ENCODE results near the gene VARS2. TPM values are rescaled to one million over a fixed set of nuclear protein-coding genes. Genes with fewer than 3 reads are reported as not detected.

Gene VARS2
- total RNA-seq, 2 experiments from 2014 or later = 78.1 to 82.8 TPM

DNA sequence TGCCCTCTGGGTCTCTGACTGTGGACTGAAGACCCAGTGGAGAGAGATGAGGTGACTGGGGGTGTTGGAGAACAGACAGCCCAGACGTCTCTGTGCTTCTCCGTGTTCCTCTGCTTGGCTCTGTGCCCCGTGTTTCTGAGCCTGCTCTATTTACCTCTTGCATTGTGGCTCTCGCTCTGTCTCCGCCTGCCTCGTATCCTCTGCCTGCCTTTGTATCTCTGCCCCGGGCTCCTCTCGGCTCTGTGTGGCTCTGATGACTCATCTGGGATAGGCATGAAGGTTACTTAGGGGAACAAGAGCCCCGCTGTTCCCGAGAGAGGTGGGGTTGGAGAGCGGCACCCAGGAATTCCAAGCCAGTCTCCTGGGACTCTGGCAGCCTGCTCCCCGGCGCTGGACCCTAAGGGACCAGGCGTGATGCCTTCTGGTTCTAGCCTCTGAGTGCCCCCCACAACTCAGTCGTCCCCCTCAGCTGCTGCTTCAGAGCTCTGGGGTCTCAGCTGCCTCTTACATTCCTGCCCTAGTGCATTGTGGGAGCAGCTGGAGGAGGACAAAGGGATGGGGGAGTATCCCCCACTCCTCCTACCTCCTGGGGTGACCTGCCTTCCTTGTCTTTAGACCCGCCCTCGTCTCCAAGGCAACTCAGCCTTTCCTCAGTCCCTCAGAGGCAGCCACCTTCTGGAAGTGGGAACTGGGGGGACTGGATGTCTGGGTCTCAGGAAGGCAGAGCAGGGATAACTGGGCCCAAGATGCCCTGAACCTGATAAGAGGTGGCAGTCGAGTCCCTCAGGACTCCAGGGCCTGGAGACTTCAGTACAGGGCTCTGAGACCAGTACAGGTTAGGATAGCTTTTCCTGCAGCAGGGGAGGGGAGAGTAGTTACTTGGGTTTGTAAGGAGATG is 27.8 kb upstream of the VARS2 start:
- Mint-ChIP-seq H3K27ac (peak overlapping the region; percentile 7), H3K9me3 (no peaks in the 10 kb centered on the region), H3K4me3 (peak overlapping the region; percentile 80), H3K36me3 (ENCODE audit: low read depth) (peaks cover 5% of the 10 kb centered on the region), H3K27me3 (ENCODE audit: low read depth) (no peaks in the 10 kb centered on the region), H3K4me1 (ENCODE audit: low read depth) (peaks cover 32% of the 10 kb centered on the region)
- intact Hi-C loops (cut with micrococcal nuclease) = loop anchor here (2.0 kb wide), 1 partner anchor 23 kb away; the partner anchor contains the start of gene GTF2H4
- DNase-seq = peak; percentile 68
- CTCF ChIA-PET = interaction anchor here (0.6 to 7.2 kb wide), 2 partner anchors 58 to 597 kb away, joined by 3 to 34 read pairs; no protein-coding TSS in a partner anchor

DNA sequence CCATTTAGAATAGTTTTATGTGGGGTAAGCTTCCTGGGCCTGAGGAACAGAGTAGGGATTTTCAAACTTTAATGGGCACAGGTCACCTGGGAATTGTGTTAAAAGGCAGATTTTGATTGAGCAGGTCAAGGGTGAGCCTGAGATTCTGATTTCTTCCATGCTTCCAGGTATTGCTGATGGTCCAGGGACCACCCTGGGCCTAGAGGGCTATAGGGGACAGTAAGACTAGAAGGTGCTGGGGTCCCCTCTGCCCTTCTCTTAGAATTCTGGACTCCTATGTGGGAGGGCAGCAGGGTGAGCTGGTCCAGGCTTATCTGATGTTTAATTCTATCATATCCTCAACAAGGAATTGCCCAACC is 27.2 kb upstream of the VARS2 start:
- H3K9me3 Mint-ChIP-seq = no peaks in the 10 kb centered on the region
- CTCF ChIA-PET = interaction anchor here (0.6 to 7.2 kb wide), 2 partner anchors 58 to 597 kb away, joined by 3 to 34 read pairs; no protein-coding TSS in a partner anchor
- no peak overlapping the region for H3K4me3 Mint-ChIP-seq
- H3K27ac Mint-ChIP-seq = no peak overlapping the region
- no peaks in the 10 kb centered on the region for H3K27me3 Mint-ChIP-seq (ENCODE audit: low read depth)
- no peak for DNase-seq
- peaks cover 5% of the 10 kb centered on the region for H3K36me3 Mint-ChIP-seq (ENCODE audit: low read depth)
- intact Hi-C loops (cut with micrococcal nuclease) = no loop called here
- H3K4me1 Mint-ChIP-seq (ENCODE audit: low read depth) = peaks cover 32% of the 10 kb centered on the region

DNA sequence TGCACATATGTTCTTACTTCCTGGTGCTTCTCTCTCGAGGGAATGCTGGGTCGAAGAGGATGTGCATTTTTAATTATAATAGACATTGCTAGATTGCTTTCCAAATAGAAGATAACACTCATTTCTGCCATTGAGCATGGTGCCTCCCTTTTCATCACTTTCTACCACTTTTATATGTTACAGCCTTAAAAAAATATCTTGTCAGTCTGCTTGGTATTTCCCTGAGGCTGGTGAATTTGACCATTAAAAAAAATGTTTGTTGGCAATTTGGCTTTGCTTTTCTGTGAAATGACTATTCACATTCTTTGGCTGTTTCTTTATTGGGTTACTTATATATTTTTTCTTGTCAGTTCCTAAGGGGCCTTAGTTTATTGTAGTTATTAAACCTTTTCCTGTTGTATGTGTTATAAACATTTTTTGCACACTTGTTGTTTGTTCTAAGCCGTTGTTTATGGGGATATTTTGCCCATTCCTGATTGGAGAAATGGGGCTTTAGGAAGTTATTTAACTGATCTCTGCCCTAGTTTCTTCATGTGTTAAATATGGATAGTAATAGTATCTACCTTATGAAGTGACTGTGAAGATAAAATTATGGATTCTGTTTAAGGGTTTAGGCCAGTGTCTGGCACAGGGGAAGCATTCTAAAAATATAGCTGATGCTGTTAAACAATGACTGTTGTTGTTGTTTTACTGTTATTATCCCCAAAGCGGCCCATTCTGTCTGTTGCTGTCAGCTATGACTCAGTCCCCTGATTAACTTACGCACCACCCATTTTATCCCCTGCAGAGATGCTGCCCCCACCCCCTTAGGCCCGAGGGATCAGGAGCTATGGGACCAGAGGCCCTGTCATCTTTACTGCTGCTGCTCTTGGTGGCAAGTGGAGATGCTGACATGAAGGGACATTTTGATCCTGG is 25.9 kb upstream of the VARS2 start:
- no peak overlapping the region for H3K4me3 Mint-ChIP-seq
- H3K4me1 Mint-ChIP-seq (ENCODE audit: low read depth) = peaks cover 28% of the 10 kb centered on the region

DNA sequence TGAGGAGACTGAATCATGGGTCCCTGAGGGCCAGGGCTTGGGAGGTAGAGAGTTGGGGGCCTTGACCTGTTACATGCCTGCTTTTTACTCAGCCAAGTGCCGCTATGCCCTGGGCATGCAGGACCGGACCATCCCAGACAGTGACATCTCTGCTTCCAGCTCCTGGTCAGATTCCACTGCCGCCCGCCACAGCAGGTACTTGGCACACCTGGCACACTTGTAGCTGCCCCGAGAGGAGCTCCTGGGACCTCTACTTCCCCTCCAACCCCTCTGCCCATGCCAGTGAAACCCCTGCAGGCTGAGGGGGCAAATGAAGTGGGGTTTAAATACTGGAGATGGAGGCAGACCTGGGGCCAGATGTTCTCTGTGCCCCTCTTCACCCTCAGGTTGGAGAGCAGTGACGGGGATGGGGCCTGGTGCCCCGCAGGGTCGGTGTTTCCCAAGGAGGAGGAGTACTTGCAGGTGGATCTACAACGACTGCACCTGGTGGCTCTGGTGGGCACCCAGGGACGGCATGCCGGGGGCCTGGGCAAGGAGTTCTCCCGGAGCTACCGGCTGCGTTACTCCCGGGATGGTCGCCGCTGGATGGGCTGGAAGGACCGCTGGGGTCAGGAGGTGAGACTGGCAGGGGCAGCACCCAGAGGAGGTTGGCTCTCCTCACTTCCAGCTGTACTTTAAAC is 25.1 kb upstream of the VARS2 start:
- no peak for DNase-seq
- Mint-ChIP-seq H3K27ac (no peak overlapping the region), H3K4me1 (ENCODE audit: low read depth) (peaks cover 23% of the 10 kb centered on the region), H3K4me3 (no peak overlapping the region), H3K36me3 (ENCODE audit: low read depth) (peaks cover 5% of the 10 kb centered on the region), H3K9me3 (no peaks in the 10 kb centered on the region), H3K27me3 (ENCODE audit: low read depth) (no peaks in the 10 kb centered on the region)
- intact Hi-C loops (cut with micrococcal nuclease) = no loop called here
- CTCF ChIA-PET = interaction anchor here (0.8 to 2.0 kb wide), 5 partner anchors 25 to 191 kb away, joined by 3 to 4 read pairs (median 3); partner anchors contain the start of gene VARS2

More for the DNA sequence above, 25.9 kb upstream of the VARS2 start:
- no peaks in the 10 kb centered on the region for H3K9me3 Mint-ChIP-seq
- intact Hi-C loops (cut with micrococcal nuclease) = no loop called here
- H3K27ac Mint-ChIP-seq = no peak overlapping the region
- DNase-seq = no peak
- H3K36me3 Mint-ChIP-seq (ENCODE audit: low read depth) = peaks cover 5% of the 10 kb centered on the region
- no peaks in the 10 kb centered on the region for H3K27me3 Mint-ChIP-seq (ENCODE audit: low read depth)
- CTCF ChIA-PET = interaction anchor here (0.8 to 2.0 kb wide), 4 partner anchors 59 to 191 kb away, joined by 3 to 4 read pairs (median 4); no protein-coding TSS in a partner anchor

DNA sequence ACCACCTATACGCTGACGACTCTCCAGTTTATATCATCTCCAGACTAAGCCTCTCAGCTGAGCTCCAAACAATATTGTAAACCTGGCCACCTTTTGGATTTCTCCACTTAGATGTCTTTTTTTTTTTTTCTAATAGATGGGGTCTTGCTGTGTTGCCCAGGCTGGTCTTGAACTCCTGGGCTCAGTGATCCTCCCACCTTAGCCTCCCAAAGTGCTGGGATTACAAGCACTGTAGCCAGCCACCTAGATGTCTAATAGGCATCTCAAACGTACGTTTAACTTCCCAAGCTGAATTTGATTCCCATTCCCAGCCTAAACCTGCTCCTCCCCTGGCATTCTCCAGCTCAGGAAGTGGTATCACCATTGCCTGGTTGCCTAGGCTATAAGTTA is 24.5 kb upstream of the VARS2 start:
- H3K9me3 Mint-ChIP-seq = no peaks in the 10 kb centered on the region
- CTCF ChIA-PET = interaction anchor here (0.8 to 2.0 kb wide), 4 partner anchors 24 to 190 kb away, joined by 3 to 4 read pairs (median 4); partner anchors contain the start of gene VARS2

DNA sequence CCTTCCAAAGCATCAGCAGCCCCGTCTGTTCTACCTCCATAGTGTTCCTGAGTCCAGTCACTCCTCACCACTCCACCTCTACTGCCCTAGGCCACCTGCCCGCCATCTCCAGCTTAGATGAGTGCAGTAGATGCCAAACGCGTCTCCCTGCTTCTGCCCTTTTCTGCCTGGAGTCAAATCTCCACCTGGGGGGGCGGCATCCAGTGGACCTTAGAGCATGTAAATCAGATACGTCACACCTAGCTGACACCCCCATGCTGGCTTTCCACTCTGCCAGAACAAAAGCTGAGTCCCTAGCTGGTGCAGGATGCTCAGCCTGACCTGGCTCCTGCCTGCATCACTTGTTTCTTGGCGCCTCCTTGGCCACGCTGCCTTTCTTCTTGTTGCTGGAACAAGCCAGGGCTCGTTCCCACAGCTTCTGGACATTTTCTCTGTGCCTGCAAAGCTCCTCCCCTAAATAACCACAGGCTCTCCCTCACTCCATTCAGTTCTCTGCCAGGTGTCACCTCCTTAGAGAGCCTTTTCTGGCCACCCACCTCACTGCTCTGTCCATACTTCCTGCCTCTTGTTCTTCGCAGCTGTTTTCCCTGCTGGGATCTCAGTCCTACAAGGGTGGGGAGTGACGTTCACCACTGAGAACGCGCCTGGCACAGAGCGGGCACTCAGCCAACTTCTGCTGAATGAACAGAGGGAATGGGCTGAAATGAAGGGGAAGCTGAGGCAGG is 24.0 kb upstream of the VARS2 start:
- peaks cover 5% of the 10 kb centered on the region for H3K36me3 Mint-ChIP-seq (ENCODE audit: low read depth)
- no peaks in the 10 kb centered on the region for H3K9me3 Mint-ChIP-seq
- peaks cover 19% of the 10 kb centered on the region for H3K4me1 Mint-ChIP-seq (ENCODE audit: low read depth)
- no peak overlapping the region for H3K4me3 Mint-ChIP-seq
- DNase-seq = no peak
- CTCF ChIA-PET = interaction anchor here (2.0 kb wide), 1 partner anchor 189 kb away, joined by 4 read pairs; no protein-coding TSS in a partner anchor
- intact Hi-C loops (cut with micrococcal nuclease) = no loop called here
- no peaks in the 10 kb centered on the region for H3K27me3 Mint-ChIP-seq (ENCODE audit: low read depth)
- no peak overlapping the region for H3K27ac Mint-ChIP-seq

More for the DNA sequence above, 24.5 kb upstream of the VARS2 start:
- Mint-ChIP-seq H3K4me3 (no peak overlapping the region), H3K27ac (no peak overlapping the region), H3K27me3 (ENCODE audit: low read depth) (no peaks in the 10 kb centered on the region), H3K4me1 (ENCODE audit: low read depth) (peaks cover 23% of the 10 kb centered on the region), H3K36me3 (ENCODE audit: low read depth) (peaks cover 5% of the 10 kb centered on the region)
- no peak for DNase-seq
- intact Hi-C loops (cut with micrococcal nuclease) = no loop called here

DNA sequence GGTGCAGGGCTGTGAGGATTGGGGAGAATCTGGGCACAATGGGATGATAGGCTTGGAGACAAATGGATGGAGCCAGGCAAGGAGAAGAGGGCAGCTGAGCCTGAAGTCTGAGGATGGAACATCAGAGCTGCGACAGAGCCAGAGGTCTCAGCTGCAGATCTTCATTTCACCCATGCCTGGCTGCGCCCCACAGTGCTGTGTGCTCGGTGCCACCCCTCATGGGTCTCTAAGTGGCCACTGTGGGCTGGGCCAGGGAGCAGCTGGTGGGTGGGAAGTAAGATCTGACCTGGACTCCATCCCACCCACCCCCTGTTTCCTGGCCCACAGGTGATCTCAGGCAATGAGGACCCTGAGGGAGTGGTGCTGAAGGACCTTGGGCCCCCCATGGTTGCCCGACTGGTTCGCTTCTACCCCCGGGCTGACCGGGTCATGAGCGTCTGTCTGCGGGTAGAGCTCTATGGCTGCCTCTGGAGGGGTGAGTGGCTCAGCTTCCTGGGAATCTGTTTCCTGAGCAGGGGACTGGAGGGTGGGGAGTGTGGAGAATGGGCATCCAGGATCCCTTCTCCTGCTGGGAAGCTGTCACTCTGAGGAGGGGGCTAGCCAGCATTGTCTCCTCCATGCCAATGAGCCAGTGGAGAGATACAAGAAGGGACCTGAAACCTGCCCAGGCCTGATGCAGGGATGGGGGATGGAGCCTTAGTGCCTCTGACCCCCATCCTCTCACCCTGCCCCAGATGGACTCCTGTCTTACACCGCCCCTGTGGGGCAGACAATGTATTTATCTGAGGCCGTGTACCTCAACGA is 23.2 kb upstream of the VARS2 start:
- Mint-ChIP-seq H3K27me3 (ENCODE audit: low read depth) (no peaks in the 10 kb centered on the region), H3K9me3 (no peaks in the 10 kb centered on the region), H3K27ac (no peak overlapping the region), H3K36me3 (ENCODE audit: low read depth) (peaks cover 5% of the 10 kb centered on the region), H3K4me3 (no peak overlapping the region), H3K4me1 (ENCODE audit: low read depth) (peaks cover 11% of the 10 kb centered on the region)
- no peak for DNase-seq
- CTCF ChIA-PET = no interaction called here
- intact Hi-C loops (cut with micrococcal nuclease) = no loop called here

DNA sequence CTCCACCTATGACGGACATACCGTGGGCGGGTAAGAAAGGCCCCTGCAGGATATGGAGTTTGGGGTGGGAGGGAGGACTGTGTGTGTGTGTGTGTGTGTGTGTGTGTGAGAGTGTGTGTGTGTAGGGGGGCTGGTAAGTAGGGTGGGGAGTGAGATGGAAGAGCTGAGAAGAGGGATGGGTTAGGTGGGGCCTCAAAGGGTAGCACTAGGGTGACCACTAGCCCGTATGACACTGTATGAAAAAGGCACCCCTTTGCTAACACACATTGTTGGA is 22.7 kb upstream of the VARS2 start:
- intact Hi-C loops (cut with micrococcal nuclease) = no loop called here
- CTCF ChIA-PET = no interaction called here
- H3K4me1 Mint-ChIP-seq (ENCODE audit: low read depth) = peaks cover 6% of the 10 kb centered on the region

DNA sequence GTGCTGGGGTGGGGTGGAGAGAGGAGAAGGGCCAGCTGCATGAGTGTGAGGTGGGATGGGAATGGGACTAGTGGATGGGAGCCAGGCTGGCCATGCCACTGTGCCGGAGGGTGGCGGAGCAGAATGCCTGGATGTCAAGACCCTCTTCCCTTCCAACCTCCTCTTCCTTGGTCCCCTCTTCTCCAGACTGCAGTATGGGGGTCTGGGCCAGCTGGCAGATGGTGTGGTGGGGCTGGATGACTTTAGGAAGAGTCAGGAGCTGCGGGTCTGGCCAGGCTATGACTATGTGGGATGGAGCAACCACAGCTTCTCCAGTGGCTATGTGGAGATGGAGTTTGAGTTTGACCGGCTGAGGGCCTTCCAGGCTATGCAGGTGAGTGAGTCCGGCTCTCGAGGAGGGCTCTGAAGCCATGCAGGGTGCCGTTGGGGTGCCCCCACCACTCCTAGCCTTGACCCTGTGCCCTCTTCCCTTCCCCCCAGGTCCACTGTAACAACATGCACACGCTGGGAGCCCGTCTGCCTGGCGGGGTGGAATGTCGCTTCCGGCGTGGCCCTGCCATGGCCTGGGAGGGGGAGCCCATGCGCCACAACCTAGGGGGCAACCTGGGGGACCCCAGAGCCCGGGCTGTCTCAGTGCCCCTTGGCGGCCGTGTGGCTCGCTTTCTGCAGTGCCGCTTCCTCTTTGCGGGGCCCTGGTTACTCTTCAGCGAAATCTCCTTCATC is 22.1 kb upstream of the VARS2 start:
- intact Hi-C loops (cut with micrococcal nuclease) = no loop called here
- H3K4me1 Mint-ChIP-seq (ENCODE audit: low read depth) = no peaks in the 10 kb centered on the region
- H3K36me3 Mint-ChIP-seq (ENCODE audit: low read depth) = peaks cover 5% of the 10 kb centered on the region
- H3K27me3 Mint-ChIP-seq (ENCODE audit: low read depth) = no peaks in the 10 kb centered on the region
- CTCF ChIA-PET = no interaction called here
- no peak overlapping the region for H3K4me3 Mint-ChIP-seq
- no peak for DNase-seq
- H3K9me3 Mint-ChIP-seq = no peaks in the 10 kb centered on the region
- no peak overlapping the region for H3K27ac Mint-ChIP-seq

More for the DNA sequence above, 22.7 kb upstream of the VARS2 start:
- Mint-ChIP-seq H3K27ac (no peak overlapping the region), H3K27me3 (ENCODE audit: low read depth) (no peaks in the 10 kb centered on the region), H3K4me3 (no peak overlapping the region), H3K9me3 (no peaks in the 10 kb centered on the region), H3K36me3 (ENCODE audit: low read depth) (peaks cover 5% of the 10 kb centered on the region)
- no peak for DNase-seq

DNA sequence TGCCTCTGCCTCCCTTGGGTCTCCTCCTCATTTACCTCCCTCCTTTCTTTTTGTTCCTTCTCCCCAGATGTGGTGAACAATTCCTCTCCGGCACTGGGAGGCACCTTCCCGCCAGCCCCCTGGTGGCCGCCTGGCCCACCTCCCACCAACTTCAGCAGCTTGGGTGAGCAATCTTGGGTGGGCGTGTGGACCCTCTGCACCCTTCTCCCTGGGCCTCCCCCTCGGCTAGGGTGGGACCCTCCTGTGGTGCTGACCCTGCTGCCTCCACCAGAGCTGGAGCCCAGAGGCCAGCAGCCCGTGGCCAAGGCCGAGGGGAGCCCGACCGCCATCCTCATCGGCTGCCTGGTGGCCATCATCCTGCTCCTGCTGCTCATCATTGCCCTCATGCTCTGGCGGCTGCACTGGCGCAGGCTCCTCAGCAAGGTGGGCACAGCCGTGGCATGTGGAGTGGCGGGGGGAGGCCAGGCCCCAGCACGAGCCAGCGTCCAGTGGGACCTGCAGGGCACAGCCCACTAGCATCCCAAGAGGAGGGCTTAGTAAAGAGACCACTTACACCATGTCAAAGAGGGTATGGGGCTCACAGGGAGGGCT is 20.9 kb upstream of the VARS2 start:
- H3K27ac Mint-ChIP-seq = no peak overlapping the region
- DNase-seq = no peak
- H3K4me3 Mint-ChIP-seq = no peak overlapping the region
- H3K4me1 Mint-ChIP-seq (ENCODE audit: low read depth) = no peaks in the 10 kb centered on the region
- CTCF ChIA-PET = no interaction called here
- H3K27me3 Mint-ChIP-seq (ENCODE audit: low read depth) = no peaks in the 10 kb centered on the region
- intact Hi-C loops (cut with micrococcal nuclease) = no loop called here
- no peaks in the 10 kb centered on the region for H3K9me3 Mint-ChIP-seq
- H3K36me3 Mint-ChIP-seq (ENCODE audit: low read depth) = peaks cover 5% of the 10 kb centered on the region
